ENCODE results near the gene CBL. TPM values are rescaled to one million over a fixed set of nuclear protein-coding genes. Genes with fewer than 3 reads are reported as not detected.
A peak's percentile ranks its signal among the peaks of the same experiment; 100 is the strongest.

The CBL gene
- total RNA-seq, 2 experiments from 2014 or later, result 19.2 to 59.1 TPM

DNA sequence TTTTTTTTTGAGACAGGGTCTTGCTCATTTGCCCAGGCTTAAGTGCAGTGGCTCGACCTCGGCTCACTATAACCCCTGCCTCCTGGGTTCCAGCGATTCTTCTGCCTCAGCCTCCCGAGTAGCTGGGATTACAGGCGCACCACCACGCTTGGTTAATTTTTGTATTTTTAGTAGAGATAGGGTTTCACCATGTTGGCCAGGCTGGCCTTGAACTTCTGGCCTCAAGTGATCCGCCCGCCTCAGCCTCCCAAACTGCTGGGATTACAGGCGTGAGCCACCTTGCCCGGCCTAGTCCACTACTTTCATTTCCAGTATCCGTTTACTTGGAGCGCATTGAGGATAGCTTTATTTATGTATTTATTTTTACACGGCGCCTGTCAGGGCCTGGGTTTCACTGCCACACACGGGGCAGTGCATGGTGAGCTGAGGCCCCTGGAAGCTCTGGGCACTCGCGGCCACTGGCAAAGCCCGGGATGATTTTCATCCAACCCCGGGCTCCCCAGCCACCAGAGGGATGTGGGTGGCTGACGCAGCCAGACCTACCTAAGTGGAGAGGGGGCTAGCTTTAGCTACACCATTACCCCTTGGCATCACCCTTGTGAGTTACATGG lies 116.9 kb downstream of the CBL start:
- H2AFZ ChIP-seq (ENCODE audit: low read length), result no peak overlapping the region
- TF ChIP-seq EZH2phosphoT487 (IDR thresholded peaks at IDR 0.05; ENCODE audit: borderline replicate concordance, low read depth, low read length), result no peak
- TF ChIP-seq, protein P1, sequence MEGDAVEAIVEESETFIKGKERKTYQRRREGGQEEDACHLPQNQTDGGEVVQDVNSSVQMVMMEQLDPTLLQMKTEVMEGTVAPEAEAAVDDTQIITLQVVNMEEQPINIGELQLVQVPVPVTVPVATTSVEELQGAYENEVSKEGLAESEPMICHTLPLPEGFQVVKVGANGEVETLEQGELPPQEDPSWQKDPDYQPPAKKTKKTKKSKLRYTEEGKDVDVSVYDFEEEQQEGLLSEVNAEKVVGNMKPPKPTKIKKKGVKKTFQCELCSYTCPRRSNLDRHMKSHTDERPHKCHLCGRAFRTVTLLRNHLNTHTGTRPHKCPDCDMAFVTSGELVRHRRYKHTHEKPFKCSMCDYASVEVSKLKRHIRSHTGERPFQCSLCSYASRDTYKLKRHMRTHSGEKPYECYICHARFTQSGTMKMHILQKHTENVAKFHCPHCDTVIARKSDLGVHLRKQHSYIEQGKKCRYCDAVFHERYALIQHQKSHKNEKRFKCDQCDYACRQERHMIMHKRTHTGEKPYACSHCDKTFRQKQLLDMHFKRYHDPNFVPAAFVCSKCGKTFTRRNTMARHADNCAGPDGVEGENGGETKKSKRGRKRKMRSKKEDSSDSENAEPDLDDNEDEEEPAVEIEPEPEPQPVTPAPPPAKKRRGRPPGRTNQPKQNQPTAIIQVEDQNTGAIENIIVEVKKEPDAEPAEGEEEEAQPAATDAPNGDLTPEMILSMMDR (conservative IDR thresholded peaks at IDR 0.05; ENCODE audit: low read length), result no peak
- H3K9me3 ChIP-seq (ENCODE audit: low read length), result no peaks in the 10 kb centered on the region
- H3K79me2 ChIP-seq (ENCODE audit: insufficient read depth, low read depth, low read length), result no peaks in the 10 kb centered on the region
- ChIA-PET CTCF (ENCODE audit: unreplicated experiment) (interaction anchor here (0.6 to 2.5 kb wide), 5 partner anchors 11 to 162 kb away, joined by 3 to 16 read pairs (median 3); partner anchors contain the start of gene RNF26), POLR2A (interaction anchor here (0.7 to 1.0 kb wide), 3 partner anchors 44 to 126 kb away, joined by 3 read pairs; no protein-coding TSS in a partner anchor)
- peaks cover 45% of the 10 kb centered on the region for H3K4me1 ChIP-seq (ENCODE audit: insufficient read depth, low read length, poor library complexity, severe bottlenecking)
- intact Hi-C loops (cut with micrococcal nuclease; ENCODE audit: unreplicated experiment), result loop anchor here (1.0 to 5.0 kb wide), 4 partner anchors 49 to 256 kb away; partner anchors contain the start of genes DPAGT1 and VPS11
- DNase-seq (ENCODE audit: low spot score), result no peak
- no peaks in the 10 kb centered on the region for H4K20me1 ChIP-seq (ENCODE audit: insufficient read depth, low read length)
- H3K36me3 ChIP-seq (ENCODE audit: insufficient read depth, low read length), result no peaks in the 10 kb centered on the region
- H3K4me2 ChIP-seq (ENCODE audit: low read length), result no peak overlapping the region
- H3K27ac ChIP-seq (ENCODE audit: low read depth, low read length, poor library complexity, severe bottlenecking), result no peak overlapping the region
- no TSS peak for BruUV-seq (replicated peaks)
- no peak overlapping the region for H3K4me3 ChIP-seq (ENCODE audit: low read depth, low read length, poor library complexity, severe bottlenecking)
- no peaks in the 10 kb centered on the region for H3K9me2 ChIP-seq (ENCODE audit: insufficient read depth, low read length)

DNA sequence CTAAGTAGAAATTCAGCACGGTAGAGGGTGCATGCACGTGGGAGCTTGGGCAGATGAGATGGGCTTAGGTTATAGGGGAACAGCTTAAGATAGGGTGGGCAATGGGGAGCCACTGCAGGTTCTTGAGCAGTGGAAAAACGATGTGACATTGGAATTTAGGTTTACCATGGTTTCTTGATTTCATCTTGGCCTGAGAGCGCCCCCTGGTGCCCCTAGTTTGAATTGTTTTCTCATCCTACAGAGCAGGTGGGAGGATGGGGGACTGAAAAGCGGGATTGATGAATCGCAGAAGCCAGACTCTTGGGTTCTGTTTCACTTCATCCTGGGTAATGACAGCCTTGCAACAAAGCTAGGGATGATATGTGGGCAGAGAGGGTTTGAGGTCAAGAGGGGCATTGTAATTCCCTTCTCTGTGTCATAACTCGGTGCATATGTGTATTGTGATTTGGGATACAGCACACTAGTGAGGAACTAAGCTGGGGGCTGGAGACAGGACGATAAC lies 117.4 kb downstream of the CBL start:
- no peak overlapping the region for H3K4me2 ChIP-seq (ENCODE audit: low read length)
- H2AFZ ChIP-seq (ENCODE audit: low read length), result no peak overlapping the region
- no peaks in the 10 kb centered on the region for H3K9me2 ChIP-seq (ENCODE audit: insufficient read depth, low read length)
- H3K36me3 ChIP-seq (ENCODE audit: insufficient read depth, low read length), result no peaks in the 10 kb centered on the region
- no peaks in the 10 kb centered on the region for H3K79me2 ChIP-seq (ENCODE audit: insufficient read depth, low read depth, low read length)
- H3K4me3 ChIP-seq (ENCODE audit: low read depth, low read length, poor library complexity, severe bottlenecking), result no peak overlapping the region
- H4K20me1 ChIP-seq (ENCODE audit: insufficient read depth, low read length), result no peaks in the 10 kb centered on the region
- DNase-seq (ENCODE audit: low spot score), result peak; percentile 70
- H3K27ac ChIP-seq (ENCODE audit: low read depth, low read length, poor library complexity, severe bottlenecking), result no peak overlapping the region
- H3K4me1 ChIP-seq (ENCODE audit: insufficient read depth, low read length, poor library complexity, severe bottlenecking), result peaks cover 40% of the 10 kb centered on the region
- CTCF ChIA-PET (ENCODE audit: unreplicated experiment), result interaction anchor here (0.6 to 2.5 kb wide), 6 partner anchors 11 to 222 kb away, joined by 3 to 16 read pairs (median 4); partner anchors contain the start of genes DPAGT1 and RNF26
- no peak for TF ChIP-seq EZH2phosphoT487 (IDR thresholded peaks at IDR 0.05; ENCODE audit: borderline replicate concordance, low read depth, low read length)
- TF ChIP-seq, protein P1 (conservative IDR thresholded peaks at IDR 0.05; ENCODE audit: low read length), result peak; percentile 94
- POLR2A ChIA-PET, result interaction anchor here (0.7 to 1.0 kb wide), 5 partner anchors 10 to 127 kb away, joined by 3 read pairs; partner anchors contain the start of gene RNF26
- H3K9me3 ChIP-seq (ENCODE audit: low read length), result no peaks in the 10 kb centered on the region
- no TSS peak for BruUV-seq (replicated peaks)
- intact Hi-C loops (cut with micrococcal nuclease; ENCODE audit: unreplicated experiment), result loop anchor here (1.0 to 5.0 kb wide), 4 partner anchors 49 to 256 kb away; partner anchors contain the start of genes DPAGT1 and VPS11
